HepG2 (cell line): ENCODE results near the gene CTLA4.

ENCODE experiments used
- CTCF ChIP-seq: sonication (generic); formaldehyde crosslinking; IDR thresholded peaks from 2 replicates; pipeline ENCODE4 v1.5.0; 2020; ENCODE audit warnings: mild to moderate bottlenecking, missing genetic modification reagents, moderate library complexity
- NAIF1 ChIP-seq: sonication (generic); formaldehyde crosslinking; IDR thresholded peaks from 2 replicates; pipeline ENCODE4 v1.5.0; 2020; ENCODE audit warnings: mild to moderate bottlenecking, missing genetic modification reagents, borderline replicate concordance
- SMAD1 ChIP-seq: sonication (generic); formaldehyde crosslinking; IDR thresholded peaks from 2 replicates; pipeline ENCODE4 v1.4.0; 2020; ENCODE audit warnings: missing genetic modification reagents, low read depth, mild to moderate bottlenecking, borderline replicate concordance
- ZNF24 ChIP-seq: fragments of 450-650 bp; IDR thresholded peaks from 2 replicates; pipeline ENCODE4 v1.6.1; 2017; ENCODE audit warnings: antibody characterized with exemption, mild to moderate bottlenecking
- ZNF256 ChIP-seq: sonication (generic); formaldehyde crosslinking; conservative IDR thresholded peaks from 2 replicates; pipeline ENCODE4 v1.4.0; 2020; ENCODE audit warnings: missing genetic modification reagents
- TF ChIP-seq, protein P1 (sequence below), 2 experiments: sonication (generic) in 1 of 2; formaldehyde crosslinking in 1 of 2; IDR thresholded peaks; 2 replicates each; pipeline versions ENCODE4 v1.5.1 to v1.6.1; 2011 to 2020; ENCODE audit warnings: borderline replicate concordance in 1 of 2, low read depth in 1 of 2, low read length in 1 of 2, mild to moderate bottlenecking in 1 of 2, missing genetic modification reagents in 1 of 2, moderate library complexity in 1 of 2

DNA sequence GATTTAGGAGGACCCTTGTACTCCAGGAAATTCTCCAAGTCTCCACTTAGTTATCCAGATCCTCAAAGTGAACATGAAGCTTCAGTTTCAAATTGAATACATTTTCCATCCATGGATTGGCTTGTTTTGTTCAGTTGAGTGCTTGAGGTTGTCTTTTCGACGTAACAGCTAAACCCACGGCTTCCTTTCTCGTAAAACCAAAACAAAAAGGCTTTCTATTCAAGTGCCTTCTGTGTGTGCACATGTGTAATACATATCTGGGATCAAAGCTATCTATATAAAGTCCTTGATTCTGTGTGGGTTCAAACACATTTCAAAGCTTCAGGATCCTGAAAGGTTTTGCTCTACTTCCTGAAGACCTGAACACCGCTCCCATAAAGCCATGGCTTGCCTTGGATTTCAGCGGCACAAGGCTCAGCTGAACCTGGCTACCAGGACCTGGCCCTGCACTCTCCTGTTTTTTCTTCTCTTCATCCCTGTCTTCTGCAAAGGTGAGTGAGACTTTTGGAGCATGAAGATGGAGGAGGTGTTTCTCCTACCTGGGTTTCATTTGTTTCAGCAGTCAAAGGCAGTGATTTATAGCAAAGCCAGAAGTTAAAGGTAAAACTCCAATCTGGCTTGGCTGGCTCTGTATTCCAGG is at the start of gene CTLA4:
- TF ChIP-seq ZNF24 (no peak), CTCF (CRISPR knock-in tag) (no peak), NAIF1 (CRISPR knock-in tag) (no peak), SMAD1 (CRISPR knock-in tag) (no peak), ZNF256 (no peak)
- TF ChIP-seq, protein P1, sequence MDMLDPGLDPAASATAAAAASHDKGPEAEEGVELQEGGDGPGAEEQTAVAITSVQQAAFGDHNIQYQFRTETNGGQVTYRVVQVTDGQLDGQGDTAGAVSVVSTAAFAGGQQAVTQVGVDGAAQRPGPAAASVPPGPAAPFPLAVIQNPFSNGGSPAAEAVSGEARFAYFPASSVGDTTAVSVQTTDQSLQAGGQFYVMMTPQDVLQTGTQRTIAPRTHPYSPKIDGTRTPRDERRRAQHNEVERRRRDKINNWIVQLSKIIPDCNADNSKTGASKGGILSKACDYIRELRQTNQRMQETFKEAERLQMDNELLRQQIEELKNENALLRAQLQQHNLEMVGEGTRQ (IDR thresholded peaks at IDR 0.05; ENCODE audit: low read depth, low read length) = no peak
- TF ChIP-seq, protein P1 (CRISPR knock-in tag; IDR thresholded peaks at IDR 0.05; ENCODE audit: borderline replicate concordance) = no peak
